Upper lobe of left lung (tissue), 6 donors: ENCODE results near the gene GRPEL1. TPM values are rescaled to one million over a fixed set of nuclear protein-coding genes. Genes with fewer than 3 reads are reported as not detected.
A peak's percentile ranks its signal among the peaks of the same experiment; 100 is the strongest.

Experiments
- ATAC-seq, 2 donors: fragments of 200-7000 bp; cut with Tn5 transposase; one replicate each; pipeline ENCODE4 v1.9.1; 2022; ENCODE audit warnings: mild to moderate bottlenecking in 2 of 2, moderate library complexity in 2 of 2; ENCODE audit not compliant: low FRiP score in 2 of 2
- DNase-seq, 2 donors: peaks; one replicate each; pipeline ENCODE4 v3.0.0-alpha.2; 2019 to 2020
- H3K27ac ChIP-seq, 4 donors: fragments of 200-600 bp; sonication (generic); one replicate each; pipeline ENCODE4 v1.5.1; 2016 to 2019
- H3K27me3 ChIP-seq, 4 donors: fragments of 200-600 bp; sonication (generic); one replicate each; pipeline ENCODE4 v1.5.1; 2017 to 2019
- H3K36me3 ChIP-seq, 4 donors: fragments of 200-600 bp; sonication (generic); one replicate each; pipeline ENCODE4 v1.5.1; 2016 to 2019
- H3K4me1 ChIP-seq, 4 donors: fragments of 200-600 bp; sonication (generic); one replicate each; pipeline ENCODE4 v1.5.1; 2018 to 2019
- H3K4me3 ChIP-seq, 4 donors: fragments of 200-600 bp; sonication (generic); one replicate each; pipeline ENCODE4 v1.5.1; 2017 to 2019; ENCODE audit warnings: mild to moderate bottlenecking in 2 of 4, moderate library complexity in 1 of 4
- H3K9me3 ChIP-seq, 4 donors: fragments of 200-600 bp; sonication (generic); one replicate each; pipeline ENCODE4 v1.5.1; 2018 to 2019
- CTCF ChIP-seq, 6 experiments: fragments of 450-650 bp in 4 of 6; fragments of 200-600 bp in 2 of 6; sonication (generic) in 2 of 6; IDR thresholded peaks; one replicate each; pipeline ENCODE4 v1.5.1; 2016 to 2019; ENCODE audit warnings: antibody characterized with exemption in 6 of 6
- EP300 ChIP-seq, 4 donors: sonication (generic); formaldehyde crosslinking; IDR thresholded peaks; one replicate each; pipeline ENCODE4 v1.5.1; 2017; ENCODE audit warnings: antibody characterized with exemption in 4 of 4, control low read depth in 2 of 4
- POLR2A ChIP-seq, 4 donors: fragments of 450-650 bp; IDR thresholded peaks; one replicate each; pipeline ENCODE4 v1.5.1; 2016 to 2017; ENCODE audit warnings: antibody characterized with exemption in 4 of 4, mild to moderate bottlenecking in 2 of 4
- POLR2AphosphoS5 ChIP-seq, 2 donors: sonication (generic); formaldehyde crosslinking; IDR thresholded peaks; one replicate each; pipeline ENCODE4 v1.5.1; 2017; ENCODE audit warnings: antibody characterized with exemption in 2 of 2
- WGBS, 2 donors: methylation state at CpG; one replicate each; pipeline ENCODE4 v1.1.5; 2017 to 2018; 5-methylcytosine and 5-hydroxymethylcytosine counted together
- total RNA-seq, 6 donors: library from RNA; depleted of rRNA in 4 of 6; stranded (reverse); fragments of >200 nt in 4 of 6; gene quantifications; one replicate each; pipeline versions ENCODE4 v1.1.0 to v1.2.1, GENCODE V29; 2016 to 2021
- donor health status: DM: no; HTN: no; CAD: no; lungs with moderate emphysema.
- donor health status: DM: no; HTN: yes; CAD: no; lungs with severe emphysema.

The GRPEL1 gene
- total RNA-seq, 6 donors from 2014 or later: 9.4 to 29.0 (median 24.2) TPM

- Histone ChIP-seq H3K4me3 (no peak overlapping the region), H3K9me3 (no peaks in the 10 kb centered on the region), H3K4me1 (no peaks in the 10 kb centered on the region), H3K27me3 (no peaks in the 10 kb centered on the region), H3K36me3 (peaks cover 6 to 85% (median 37%) of the 10 kb centered on the region in 4 donors), H3K27ac (no peak overlapping the region)
- DNase-seq (no peak), ATAC-seq (no peak)
- WGBS, 2 donors: 92 to 100% methylated on average over 4 to 12 of the region's 12 CpGs
- no peak for TF ChIP-seq POLR2A (IDR thresholded peaks at IDR 0.05)
- no peak for TF ChIP-seq POLR2AphosphoS5 (IDR thresholded peaks at IDR 0.05)
- TF ChIP-seq EP300 (IDR thresholded peaks at IDR 0.05): no peak
- TF ChIP-seq CTCF (IDR thresholded peaks at IDR 0.05): no peak
These were observed 44.0 kb downstream of the GRPEL1 start for GRCh38 chr4:7023901-7024300.

GRCh38 chr4:7023486-7023885, 44.4 kb downstream of the GRPEL1 start:
- ATAC-seq: no peak
- TF ChIP-seq EP300 (IDR thresholded peaks at IDR 0.05): no peak
- TF ChIP-seq POLR2A (IDR thresholded peaks at IDR 0.05): no peak
- no peak for DNase-seq
- no peaks in the 10 kb centered on the region for H3K4me1 ChIP-seq
- H3K27me3 ChIP-seq: no peaks in the 10 kb centered on the region
- no peak overlapping the region for H3K27ac ChIP-seq
- 90 to 96% methylated on average over 6 to 16 of the region's 16 CpGs for WGBS, 2 donors
- H3K4me3 ChIP-seq: no peak overlapping the region
- H3K36me3 ChIP-seq: peaks cover 6 to 86% (median 37%) of the 10 kb centered on the region in 4 donors
- no peaks in the 10 kb centered on the region for H3K9me3 ChIP-seq

DNA sequence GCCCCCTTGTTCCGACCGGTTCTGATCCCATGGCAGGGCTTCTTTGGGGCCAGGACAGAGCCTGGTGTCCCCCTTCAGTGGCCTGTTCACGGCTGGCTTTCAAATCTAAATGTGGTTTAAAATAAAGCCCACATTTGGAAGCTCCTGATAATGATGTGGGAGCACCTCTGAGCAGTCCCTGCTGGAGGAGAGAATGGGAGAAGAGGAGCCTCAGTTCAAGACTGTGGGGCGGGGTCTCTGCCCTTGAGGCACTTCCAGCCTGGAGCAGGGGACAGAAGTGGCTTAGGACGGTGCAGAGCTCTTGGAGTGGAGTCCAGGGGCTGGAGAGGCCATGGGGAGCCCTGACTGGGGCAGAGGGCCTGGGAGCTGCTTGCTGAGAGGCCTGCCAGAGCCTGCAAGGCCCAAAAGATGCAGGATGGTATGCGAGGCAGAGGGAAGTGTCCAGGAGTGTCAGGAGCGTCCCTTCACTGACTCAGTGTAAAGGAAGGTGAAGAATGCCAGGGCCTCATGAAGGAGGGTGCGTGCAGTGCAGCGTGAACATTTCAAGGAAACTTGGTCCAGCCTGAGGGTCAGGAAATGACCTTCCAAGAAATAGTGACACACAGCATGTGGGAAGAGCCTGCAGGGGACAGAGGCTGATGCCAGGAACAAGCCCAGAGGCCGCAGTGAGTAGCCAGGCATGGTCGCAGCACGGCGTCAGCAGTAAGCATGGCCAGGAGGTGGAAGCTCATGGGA, 45.8 kb downstream of the GRPEL1 start:
- no peak for TF ChIP-seq POLR2A (IDR thresholded peaks at IDR 0.05)
- peak in 1 of 2 donors; percentile 38 for TF ChIP-seq POLR2AphosphoS5 (IDR thresholded peaks at IDR 0.05)
- TF ChIP-seq CTCF (IDR thresholded peaks at IDR 0.05): no peak
- no peak for TF ChIP-seq EP300 (IDR thresholded peaks at IDR 0.05)
- Histone ChIP-seq H3K9me3 (no peaks in the 10 kb centered on the region), H3K27ac (no peak overlapping the region), H3K27me3 (no peaks in the 10 kb centered on the region), H3K4me1 (no peaks in the 10 kb centered on the region), H3K36me3 (peaks cover 6 to 88% (median 44%) of the 10 kb centered on the region in 4 donors), H3K4me3 (no peak overlapping the region)
- DNase-seq (no peak), ATAC-seq (peak in 1 of 2 donors; percentile 7)
- WGBS, 2 donors: 87% methylated on average over 7 to 13 of the region's 13 CpGs

DNA sequence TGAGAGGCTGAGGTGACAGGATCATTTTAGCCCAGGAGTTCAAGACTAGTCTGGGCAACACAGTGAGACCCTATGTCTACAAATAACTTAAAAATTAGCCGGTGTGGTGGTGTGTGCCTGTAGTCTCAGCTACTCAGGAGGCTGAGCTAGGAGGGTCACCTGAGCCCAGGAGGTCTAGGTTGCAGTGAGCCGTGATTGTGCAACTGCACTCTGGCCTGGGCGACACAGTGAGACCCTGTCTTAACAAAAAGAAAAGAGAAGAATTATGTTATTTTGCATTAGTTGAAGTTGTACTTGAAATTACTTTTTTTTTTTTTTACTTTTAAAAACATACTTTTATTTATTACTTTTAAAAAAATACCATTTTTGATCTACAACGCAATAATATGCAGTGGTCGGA, 46.5 kb downstream of the GRPEL1 start:
- Histone ChIP-seq H3K36me3 (peaks cover 6 to 88% (median 45%) of the 10 kb centered on the region in 4 donors), H3K4me3 (no peak overlapping the region), H3K4me1 (no peaks in the 10 kb centered on the region), H3K27ac (no peak overlapping the region), H3K9me3 (no peaks in the 10 kb centered on the region), H3K27me3 (no peaks in the 10 kb centered on the region)
- ATAC-seq (no peak), DNase-seq (no peak)
- TF ChIP-seq POLR2A (IDR thresholded peaks at IDR 0.05): no peak
- WGBS, 2 donors: 75 to 77% methylated on average over 5 of the region's 5 CpGs

GRCh38 chr4:7020856-7021255, 47.0 kb downstream of the GRPEL1 start:
- 92 to 93% methylated on average over 11 of the region's 11 CpGs for whole genome bisulfite sequencing, 2 donors
- Histone ChIP-seq H3K27ac (no peak overlapping the region), H3K27me3 (no peaks in the 10 kb centered on the region), H3K4me3 (no peak overlapping the region), H3K4me1 (no peaks in the 10 kb centered on the region), H3K36me3 (peaks cover 6 to 88% (median 48%) of the 10 kb centered on the region in 4 donors), H3K9me3 (no peaks in the 10 kb centered on the region)
- ATAC-seq (no peak), DNase-seq (no peak)
- no peak for TF ChIP-seq POLR2AphosphoS5 (IDR thresholded peaks at IDR 0.05)
- TF ChIP-seq CTCF (IDR thresholded peaks at IDR 0.05): no peak
- TF ChIP-seq POLR2A (IDR thresholded peaks at IDR 0.05): no peak
- TF ChIP-seq EP300 (IDR thresholded peaks at IDR 0.05): no peak

DNA sequence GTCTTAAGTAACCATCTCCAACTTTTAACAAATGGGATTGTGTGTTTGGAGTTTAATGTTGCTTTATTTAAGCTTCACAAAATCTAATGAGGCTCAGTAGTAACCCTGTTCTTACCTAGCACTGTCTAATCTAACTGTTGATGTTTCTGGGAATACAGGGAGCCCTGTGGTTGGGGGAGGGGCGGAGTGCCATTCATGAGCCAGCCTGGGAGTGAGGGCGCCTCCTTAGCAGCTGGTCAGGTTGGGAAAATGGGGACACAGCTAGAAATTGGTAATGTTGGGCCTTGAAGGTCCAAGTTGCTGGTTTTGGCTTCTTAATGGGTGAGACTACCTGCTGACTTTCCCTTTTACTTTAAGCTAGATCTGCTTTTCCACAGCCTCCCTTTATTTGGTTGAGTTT, 47.6 kb downstream of the GRPEL1 start:
- Histone ChIP-seq H3K27ac (no peak overlapping the region), H3K36me3 (peaks cover 10 to 88% (median 49%) of the 10 kb centered on the region in 4 donors), H3K4me1 (no peaks in the 10 kb centered on the region), H3K9me3 (no peaks in the 10 kb centered on the region), H3K27me3 (no peaks in the 10 kb centered on the region), H3K4me3 (no peak overlapping the region)
- TF ChIP-seq EP300 (IDR thresholded peaks at IDR 0.05) (no peak), POLR2AphosphoS5 (IDR thresholded peaks at IDR 0.05) (no peak), CTCF (IDR thresholded peaks at IDR 0.05) (no peak), POLR2A (IDR thresholded peaks at IDR 0.05) (no peak)
- 92 to 100% methylated on average over 2 of the region's 2 CpGs for WGBS, 2 donors
- DNase-seq (no peak), ATAC-seq (no peak)
